WTC11 (cell line): Measurements from ENCODE around the gene KIF5C.

Source experiments
- CTCF ChIP-seq: fragments of 200-600 bp; IDR thresholded peaks from 2 replicates; pipeline ENCODE4 v1.8.0; 2022; ENCODE audit warnings: antibody characterized with exemption
- E2F1 ChIP-seq: sonication (generic); formaldehyde crosslinking; IDR thresholded peaks from 2 replicates; pipeline ENCODE4 v1.8.0; 2022; ENCODE audit warnings: mild to moderate bottlenecking, missing genetic modification reagents
- FOXJ3 ChIP-seq: sonication (generic); formaldehyde crosslinking; IDR thresholded peaks from 2 replicates; pipeline ENCODE4 v1.9.0; 2021; ENCODE audit warnings: missing genetic modification reagents, mild to moderate bottlenecking, borderline replicate concordance
- FOXP1 ChIP-seq: sonication (generic); formaldehyde crosslinking; IDR thresholded peaks from 2 replicates; pipeline ENCODE4 v1.8.0; 2022; ENCODE audit warnings: missing genetic modification reagents, mild to moderate bottlenecking, moderate library complexity, borderline replicate concordance
- IRF1 ChIP-seq: sonication (generic); formaldehyde crosslinking; IDR thresholded peaks from 2 replicates; pipeline ENCODE4 v1.8.0; 2023; ENCODE audit warnings: missing genetic modification reagents
- NFATC4 ChIP-seq: fragments of 250-450 bp; sonication (Bioruptor Pico); IDR thresholded peaks from 2 replicates; pipeline ENCODE4 v1.9.0; 2021; ENCODE audit warnings: mild to moderate bottlenecking
- SMAD3 ChIP-seq: sonication (generic); formaldehyde crosslinking; IDR thresholded peaks from 2 replicates; pipeline ENCODE4 v1.8.0; 2022; ENCODE audit warnings: missing genetic modification reagents, mild to moderate bottlenecking, borderline replicate concordance
- SOX15 ChIP-seq: fragments of 250-450 bp; sonication (Bioruptor Pico); IDR thresholded peaks from 2 replicates; pipeline ENCODE4 v1.9.0; 2021; ENCODE audit warnings: mild to moderate bottlenecking
- TEAD4 ChIP-seq: sonication (generic); formaldehyde crosslinking; IDR thresholded peaks from 2 replicates; pipeline ENCODE4 v1.8.0; 2022; ENCODE audit warnings: mild to moderate bottlenecking, missing genetic modification reagents
- ZBTB21 ChIP-seq: sonication (generic); formaldehyde crosslinking; IDR thresholded peaks from 2 replicates; pipeline ENCODE4 v1.8.1; 2023; ENCODE audit warnings: mild to moderate bottlenecking, missing genetic modification reagents, borderline replicate concordance
- ZNF423 ChIP-seq: fragments of 250-450 bp; sonication (Bioruptor Pico); IDR thresholded peaks from 2 replicates; pipeline ENCODE4 v2.1.2; 2022; ENCODE audit warnings: mild to moderate bottlenecking, moderate library complexity

- no peak for TF ChIP-seq ZBTB21 (CRISPR knock-in tag)
- TF ChIP-seq ZNF423, result no peak
- no peak for TF ChIP-seq SMAD3 (CRISPR knock-in tag)
- TF ChIP-seq SOX15, result no peak
- no peak for TF ChIP-seq TEAD4 (CRISPR knock-in tag)
- no peak for TF ChIP-seq E2F1 (CRISPR knock-in tag)
- no peak for TF ChIP-seq CTCF
- TF ChIP-seq FOXJ3 (CRISPR knock-in tag), result no peak
- no peak for TF ChIP-seq NFATC4 (CRISPR knock-in tag)
- TF ChIP-seq FOXP1 (CRISPR knock-in tag), result no peak
- no peak for TF ChIP-seq IRF1 (CRISPR knock-in tag)
Measured at GRCh38 chr2:148896136-148896535, 21.1 kb downstream of the KIF5C start.
